H54 (cell line): Measurements from ENCODE around the gene ADGRG1.

Source experiments
- DNase-seq: peaks from one replicate; pipeline ENCODE4 v3.0.0; 2011; ENCODE audit warnings: low spot score, mixed read lengths; ENCODE audit not compliant: insufficient read length
- FAIRE-seq: peaks from 3 replicates; lab custom pipeline; 2011; peaks lifted over from hg19 to GRCh38; lab: Jason Lieb, UNC
- POLR2A ChIP-seq: IDR thresholded peaks from 2 replicates; pipeline ENCODE4 v1.6.1; 2011; ENCODE audit warnings: low read depth, mild to moderate bottlenecking, low read length

ADGRG1 gene

DNA sequence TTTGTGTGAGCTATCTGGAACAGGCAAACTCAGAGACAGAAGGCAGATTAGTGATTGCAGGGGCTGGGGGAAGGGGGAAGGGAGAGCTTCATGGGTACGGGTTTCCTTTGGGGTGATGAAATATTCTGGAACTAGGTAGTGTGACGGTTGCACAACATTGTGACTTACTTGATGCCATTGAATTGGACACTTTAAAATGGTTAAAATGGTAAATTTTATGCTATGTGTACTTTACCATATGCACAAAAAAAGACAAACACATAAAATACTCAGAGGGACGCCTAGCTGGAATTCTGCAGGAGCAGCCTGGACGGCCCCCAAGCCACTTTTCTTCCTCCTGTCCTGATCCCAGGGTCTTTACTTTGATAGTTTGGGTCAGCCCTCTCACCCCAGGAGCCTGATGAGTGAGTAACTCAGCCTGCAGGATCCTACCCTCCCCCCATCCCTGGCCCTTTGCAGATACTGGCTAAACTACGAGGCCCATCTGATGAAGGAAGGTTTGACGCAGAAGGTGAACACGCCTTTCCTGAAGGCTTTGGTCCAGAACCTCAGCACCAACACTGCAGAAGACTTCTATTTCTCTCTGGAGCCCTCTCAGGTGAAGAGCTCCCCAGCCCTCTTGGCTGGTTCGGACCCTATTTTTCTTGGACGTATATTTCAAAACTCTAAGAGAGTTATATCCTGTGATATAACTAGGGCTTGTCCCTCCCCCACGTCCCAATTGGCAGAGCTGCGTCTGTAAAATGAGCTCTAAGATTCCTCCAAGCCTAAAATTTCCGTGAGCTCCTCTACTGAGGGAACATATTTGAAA is 47.5 kb downstream of the ADGRG1 start:
- FAIRE-seq: no peak
- DNase-seq: no peak
- no peak for TF ChIP-seq POLR2A

DNA sequence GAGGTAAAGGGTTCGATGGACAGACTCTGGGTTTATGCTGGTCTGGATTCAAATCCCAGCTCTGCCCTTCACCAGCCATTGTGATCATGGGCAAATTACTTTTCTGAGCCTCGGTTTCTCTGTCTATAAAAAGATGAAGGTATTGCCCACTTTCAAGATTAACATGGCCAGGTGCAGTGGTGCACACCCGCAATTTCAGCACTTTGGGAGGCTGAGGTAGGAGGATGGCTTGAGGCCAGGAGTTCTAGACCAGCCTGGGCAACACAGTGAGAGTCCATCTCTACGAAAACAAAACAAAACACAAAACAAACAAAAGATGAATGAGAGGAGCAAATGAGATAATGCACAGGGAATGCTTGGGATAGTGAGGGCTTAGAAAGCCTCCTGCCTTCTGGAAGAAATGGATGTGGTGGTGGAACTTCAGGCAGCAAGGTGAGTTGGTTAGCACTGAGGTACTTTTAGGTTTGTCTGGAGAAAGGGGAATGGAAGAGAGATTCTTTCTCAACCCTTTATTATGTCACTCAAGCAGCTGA is 48.2 kb downstream of the ADGRG1 start:
- no peak for FAIRE-seq
- DNase-seq: no peak
- TF ChIP-seq POLR2A: no peak

DNA sequence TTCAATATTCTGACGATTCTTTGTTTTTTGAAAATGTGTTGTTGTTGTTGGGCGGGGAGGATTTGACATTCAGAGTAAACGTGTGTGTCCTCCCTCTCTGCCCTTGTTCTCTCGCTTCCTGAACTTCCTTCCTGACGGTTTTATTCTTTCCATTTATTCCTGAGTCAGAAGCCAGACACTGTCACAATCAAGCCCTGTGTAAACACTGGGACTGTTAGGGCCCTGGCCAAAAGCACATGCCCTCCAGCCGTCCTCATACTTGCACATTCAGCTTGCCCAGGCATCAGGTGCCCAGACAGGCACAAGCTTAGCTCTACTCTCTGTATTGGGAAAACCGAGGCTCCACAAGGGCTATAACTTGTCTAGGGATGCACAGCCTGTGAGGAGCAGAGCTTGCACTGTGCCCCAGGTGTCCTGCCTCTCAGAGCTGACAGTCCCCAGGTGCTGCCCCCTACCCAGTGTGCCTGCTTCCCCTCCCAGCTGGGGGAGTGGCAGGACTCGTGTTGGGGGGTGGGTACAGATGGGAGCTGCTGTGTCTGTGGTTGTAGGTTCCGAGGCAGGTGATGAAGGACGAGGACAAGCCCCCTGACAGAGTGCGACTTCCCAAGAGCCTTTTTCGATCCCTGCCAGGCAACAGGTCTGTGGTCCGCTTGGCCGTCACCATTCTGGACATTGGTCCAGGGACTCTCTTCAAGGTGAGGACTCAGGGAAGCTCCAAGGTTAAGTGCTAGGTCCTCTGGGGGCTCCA is 49.4 kb downstream of the ADGRG1 start:
- TF ChIP-seq POLR2A: no peak
- no peak for DNase-seq
- no peak for FAIRE-seq

DNA sequence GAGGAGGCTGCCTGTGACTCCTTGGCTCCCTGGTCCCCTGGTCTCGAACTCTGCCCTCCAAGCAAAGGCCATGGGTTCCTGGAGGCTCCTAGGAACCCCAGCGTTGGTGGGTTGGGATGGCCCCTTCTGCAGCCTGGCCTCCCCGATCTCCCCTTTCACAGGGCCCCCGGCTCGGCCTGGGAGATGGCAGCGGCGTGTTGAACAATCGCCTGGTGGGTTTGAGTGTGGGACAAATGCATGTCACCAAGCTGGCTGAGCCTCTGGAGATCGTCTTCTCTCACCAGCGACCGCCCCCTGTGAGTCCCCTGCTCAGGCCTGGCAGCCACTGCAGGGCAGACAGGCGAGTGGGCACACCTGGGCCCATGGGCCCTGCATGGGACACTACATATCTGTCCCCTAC is 50.6 kb downstream of the ADGRG1 start:
- DNase-seq: no peak
- FAIRE-seq: no peak
- no peak for TF ChIP-seq POLR2A

DNA sequence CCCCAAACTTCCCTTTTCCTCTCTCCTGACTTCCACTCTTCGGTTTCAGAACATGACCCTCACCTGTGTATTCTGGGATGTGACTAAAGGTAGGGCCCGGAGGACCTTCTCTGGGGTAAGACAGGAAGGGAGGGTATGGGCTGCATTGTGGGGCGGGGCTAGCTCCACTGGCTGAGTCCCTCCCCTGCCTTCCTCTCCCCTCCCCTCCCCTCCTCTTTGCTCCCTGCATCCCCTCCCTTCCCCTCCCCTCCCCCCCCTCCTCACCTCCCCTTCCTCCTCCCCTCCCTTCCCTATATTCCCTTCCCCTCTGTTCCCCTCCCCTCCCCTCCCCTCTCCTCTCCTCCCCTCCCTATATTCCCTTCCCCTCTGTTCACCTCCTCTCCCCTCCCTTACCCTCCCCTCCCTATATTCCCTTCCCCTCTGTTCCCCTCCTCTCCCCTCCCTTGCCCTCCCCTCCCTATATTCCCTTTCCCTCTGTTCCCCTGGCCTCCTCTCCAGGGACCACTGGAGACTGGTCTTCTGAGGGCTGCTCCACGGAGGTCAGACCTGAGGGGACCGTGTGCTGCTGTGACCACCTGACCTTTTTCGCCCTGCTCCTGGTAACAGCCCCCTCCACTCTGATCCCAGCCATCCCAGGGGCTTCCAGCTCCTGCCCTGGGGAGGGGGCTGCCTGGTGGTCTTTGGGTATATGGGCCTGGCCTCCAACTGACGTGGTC is 51.5 kb downstream of the ADGRG1 start:
- FAIRE-seq (no peak), DNase-seq (no peak)
- no peak for TF ChIP-seq POLR2A

DNA sequence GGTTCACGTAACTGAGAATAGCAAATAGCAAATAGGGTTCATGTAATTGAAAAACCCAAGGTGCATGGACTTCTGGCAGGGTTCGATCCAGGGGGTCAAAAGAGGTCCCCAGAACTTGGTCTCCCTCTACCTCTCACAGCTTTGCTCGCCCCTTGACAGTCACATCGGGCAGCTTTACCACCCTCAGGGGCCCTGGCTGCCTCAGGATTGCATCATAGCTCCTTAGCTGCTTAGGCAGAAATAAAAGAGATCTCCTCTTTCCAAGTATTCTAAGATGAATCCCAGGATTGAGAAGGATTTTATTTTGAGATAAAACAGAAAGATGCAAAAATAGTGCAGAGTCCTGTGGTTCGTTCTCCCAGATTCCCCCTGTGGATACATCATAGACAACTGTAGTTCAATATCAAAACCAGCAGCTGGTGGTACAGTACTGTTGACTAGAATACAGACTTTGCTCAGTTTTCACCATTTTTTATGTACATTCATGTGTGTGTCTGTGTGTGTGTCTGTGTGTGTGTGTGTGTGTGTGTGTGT is 52.5 kb downstream of the ADGRG1 start:
- no peak for FAIRE-seq
- no peak for TF ChIP-seq POLR2A
- no peak for DNase-seq

DNA sequence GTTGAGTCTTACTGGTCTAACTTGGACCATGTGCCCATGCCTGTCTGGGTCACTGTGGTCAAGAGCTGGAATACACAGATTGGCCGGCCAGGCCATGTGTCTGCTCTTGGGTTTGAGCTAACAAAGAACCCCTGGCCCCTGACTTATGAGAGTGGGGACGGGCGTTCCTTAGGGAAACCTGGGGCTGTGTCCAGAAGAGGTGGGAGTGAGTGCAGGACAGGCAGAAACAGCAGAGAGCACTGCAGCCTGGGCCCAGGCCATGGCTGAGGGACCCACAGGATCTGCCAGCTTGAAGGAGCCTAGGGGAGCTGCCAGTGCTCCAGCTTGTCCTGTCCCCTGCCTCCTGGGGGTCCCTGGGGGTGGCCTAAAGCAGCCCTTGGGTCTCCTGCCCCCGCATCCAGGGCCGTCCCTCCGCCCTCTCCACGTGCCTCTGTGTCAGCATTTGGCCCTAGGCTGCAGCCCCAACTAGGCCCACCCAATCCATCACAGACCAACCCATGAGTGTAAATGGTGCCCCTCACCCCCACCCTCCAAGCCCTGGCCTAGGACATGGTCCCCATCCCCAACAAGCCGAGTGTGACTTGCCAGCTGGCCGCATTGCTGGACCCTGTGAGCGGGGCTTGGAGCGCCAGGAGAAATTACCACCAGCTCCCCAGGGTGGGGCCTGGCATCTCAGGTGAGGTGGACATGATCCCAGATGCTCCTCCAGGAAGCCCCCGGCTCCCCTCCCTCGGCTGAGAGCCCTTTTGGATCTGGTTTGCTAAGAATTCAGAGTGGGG is 53.7 kb downstream of the ADGRG1 start:
- TF ChIP-seq POLR2A: no peak
- FAIRE-seq (no peak), DNase-seq (no peak)

DNA sequence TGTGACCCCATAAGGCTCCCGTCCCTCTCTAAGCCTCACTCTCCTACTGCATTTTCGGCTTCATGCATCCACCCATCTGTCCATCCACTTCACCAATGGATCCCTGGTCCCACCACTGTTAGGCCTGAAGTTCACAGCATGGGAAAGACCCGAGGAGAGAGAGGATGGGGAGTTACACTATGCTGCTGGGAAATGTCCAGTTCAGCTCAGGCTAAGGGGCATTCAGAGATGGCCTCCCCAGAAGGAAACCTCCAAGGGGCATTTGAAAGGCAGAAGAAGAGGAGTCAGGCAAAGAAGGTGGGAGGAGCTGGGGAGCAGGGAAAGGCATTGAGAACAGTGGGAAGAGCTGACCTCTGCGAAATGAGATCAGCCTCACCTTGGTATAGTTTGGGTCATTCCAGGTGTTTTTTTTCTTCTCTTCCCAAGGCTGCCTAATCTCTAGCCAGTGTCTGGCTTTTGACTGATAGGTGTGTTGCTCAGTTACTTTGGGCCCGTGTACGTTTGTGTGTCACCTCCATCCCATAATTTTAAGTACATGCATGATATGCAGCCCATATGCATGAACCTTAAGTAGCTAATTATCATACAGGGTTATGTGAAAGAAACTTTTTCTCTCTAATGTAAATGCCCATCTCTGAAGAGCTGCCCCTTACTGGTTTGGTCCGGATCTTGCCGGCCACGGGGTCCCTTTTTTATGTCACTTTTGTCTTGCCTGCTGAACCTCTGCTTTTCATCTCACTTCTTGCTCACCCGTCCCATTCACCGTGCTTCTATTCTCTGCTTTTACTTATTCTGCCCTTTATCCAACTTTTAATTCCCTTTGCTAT is 54.6 kb downstream of the ADGRG1 start:
- TF ChIP-seq POLR2A: no peak
- DNase-seq (no peak), FAIRE-seq (no peak)

DNA sequence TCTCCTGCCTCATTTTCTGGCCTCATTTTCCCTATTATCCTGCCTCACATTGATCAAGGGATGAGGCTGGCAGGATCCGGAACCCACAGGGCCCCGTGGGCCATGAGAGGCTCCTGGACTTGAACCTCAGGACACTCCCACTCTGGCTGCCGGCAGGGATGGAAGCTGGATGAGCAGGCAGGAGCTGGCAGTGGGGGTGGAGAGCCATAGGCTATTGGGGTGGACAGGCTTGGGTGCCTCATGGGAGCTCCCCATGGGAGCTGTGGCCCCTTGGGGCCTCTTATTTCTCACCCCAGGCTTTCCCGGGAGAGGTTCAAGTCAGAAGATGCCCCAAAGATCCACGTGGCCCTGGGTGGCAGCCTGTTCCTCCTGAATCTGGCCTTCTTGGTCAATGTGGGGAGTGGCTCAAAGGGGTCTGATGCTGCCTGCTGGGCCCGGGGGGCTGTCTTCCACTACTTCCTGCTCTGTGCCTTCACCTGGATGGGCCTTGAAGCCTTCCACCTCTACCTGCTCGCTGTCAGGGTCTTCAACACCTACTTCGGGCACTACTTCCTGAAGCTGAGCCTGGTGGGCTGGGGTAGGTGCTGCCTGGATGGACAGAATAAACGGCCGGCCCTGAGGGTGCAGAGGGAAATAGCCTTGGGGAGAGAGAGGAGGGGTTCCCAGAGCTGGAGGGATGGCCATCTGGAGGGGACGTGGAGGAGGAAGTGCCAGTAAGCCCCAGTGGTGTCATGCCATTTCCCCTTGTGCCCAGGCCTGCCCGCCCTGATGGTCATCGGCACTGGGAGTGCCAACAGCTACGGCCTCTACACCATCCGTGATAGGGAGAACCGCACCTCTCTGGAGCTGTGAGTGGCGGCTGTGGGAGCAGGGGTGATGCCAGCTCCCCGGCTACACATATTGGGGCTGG is 55.5 kb downstream of the ADGRG1 start:
- TF ChIP-seq POLR2A: no peak
- DNase-seq (no peak), FAIRE-seq (no peak)

DNA sequence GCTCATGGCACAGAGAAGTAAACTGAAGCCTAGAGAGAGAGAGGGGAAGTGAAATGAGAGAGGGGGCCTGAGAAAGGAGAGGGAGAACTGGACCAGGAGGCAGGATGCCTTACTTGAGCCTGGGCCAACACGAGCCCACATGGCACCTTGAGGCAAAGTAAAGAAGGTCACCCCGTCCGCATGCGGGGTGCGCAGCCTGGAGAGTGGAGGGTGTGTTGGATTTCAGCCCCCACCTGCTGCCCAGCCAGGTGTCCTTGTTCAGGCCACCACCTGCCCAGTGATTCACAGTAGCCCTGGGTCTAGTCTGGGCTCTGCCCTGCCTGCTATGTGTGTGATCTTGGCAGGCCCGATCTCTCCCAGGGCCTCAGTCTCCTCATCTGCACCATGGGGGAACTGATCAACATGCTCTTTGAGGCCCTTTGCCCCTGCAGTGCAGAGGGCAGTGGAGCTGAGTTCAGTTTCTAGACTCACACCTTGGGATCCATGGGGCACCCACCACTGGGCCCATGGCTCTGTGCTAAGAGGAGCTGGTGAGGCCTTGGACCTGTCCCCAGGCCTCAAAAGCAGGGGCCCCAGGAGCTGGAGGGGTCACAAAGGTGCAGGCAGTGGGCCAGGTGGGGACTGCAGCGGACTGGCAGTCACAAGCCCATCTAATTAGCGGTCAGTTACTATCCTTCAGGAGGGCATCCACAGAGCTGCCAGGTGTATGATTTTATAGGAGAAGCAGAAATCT is 56.4 kb downstream of the ADGRG1 start:
- DNase-seq (no peak), FAIRE-seq (no peak)
- no peak for TF ChIP-seq POLR2A

DNA sequence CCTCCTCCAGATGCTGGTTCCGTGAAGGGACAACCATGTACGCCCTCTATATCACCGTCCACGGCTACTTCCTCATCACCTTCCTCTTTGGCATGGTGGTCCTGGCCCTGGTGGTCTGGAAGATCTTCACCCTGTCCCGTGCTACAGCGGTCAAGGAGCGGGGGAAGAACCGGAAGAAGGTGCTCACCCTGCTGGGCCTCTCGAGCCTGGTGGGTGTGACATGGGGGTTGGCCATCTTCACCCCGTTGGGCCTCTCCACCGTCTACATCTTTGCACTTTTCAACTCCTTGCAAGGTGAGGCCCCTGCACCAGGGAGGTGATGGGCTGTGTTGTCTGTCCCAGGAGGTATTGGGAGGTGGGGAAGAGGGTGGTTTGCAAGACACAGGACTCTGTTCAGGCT is 57.2 kb downstream of the ADGRG1 start:
- FAIRE-seq (no peak), DNase-seq (no peak)
- no peak for TF ChIP-seq POLR2A
